Smooth muscle cell (in vitro differentiated cells): ENCODE measurements around the gene SYNDIG1. TPM values are rescaled to one million over a fixed set of nuclear protein-coding genes. Genes with fewer than 3 reads are reported as not detected.

Source experiments
- DNase-seq: peaks from one replicate; lab custom pipeline; 2025; ENCODE audit not compliant: unreplicated experiment; lab: John Stamatoyannopoulos, UW
- H2AFZ ChIP-seq: fragments of 200-600 bp; sonication (generic); 2 replicates; pipeline ENCODE4 v1.6.0; 2016; ENCODE audit warnings: antibody characterized with exemption, low read depth, mild to moderate bottlenecking
- H3F3A ChIP-seq: fragments of 200-600 bp; sonication (generic); 2 replicates; pipeline ENCODE4 v1.6.0; 2017; ENCODE audit warnings: antibody characterized with exemption, low read depth
- H3K27ac ChIP-seq: fragments of 200-600 bp; sonication (generic); 2 replicates; pipeline ENCODE4 v1.5.1; 2016; ENCODE audit warnings: low read depth, mild to moderate bottlenecking
- H3K27me3 ChIP-seq: fragments of 200-600 bp; sonication (generic); 2 replicates; pipeline ENCODE4 v1.6.1; 2016; ENCODE audit warnings: low read depth, mild to moderate bottlenecking
- H3K36me3 ChIP-seq: fragments of 200-600 bp; sonication (generic); 2 replicates; pipeline ENCODE4 v1.5.1; 2016; ENCODE audit warnings: low read depth
- H3K4me1 ChIP-seq: fragments of 200-600 bp; sonication (generic); 2 replicates; pipeline ENCODE4 v1.5.1; 2016; ENCODE audit warnings: low read depth
- H3K4me2 ChIP-seq: fragments of 200-600 bp; sonication (generic); 2 replicates; pipeline ENCODE4 v1.6.0; 2016; ENCODE audit warnings: mild to moderate bottlenecking
- H3K4me3 ChIP-seq: fragments of 200-600 bp; sonication (generic); 2 replicates; pipeline ENCODE4 v1.5.1; 2016; ENCODE audit warnings: mild to moderate bottlenecking
- H3K79me2 ChIP-seq: fragments of 200-600 bp; sonication (generic); 2 replicates; pipeline ENCODE4 v1.6.0; 2016; ENCODE audit warnings: low read depth, mild to moderate bottlenecking
- H3K9ac ChIP-seq: fragments of 200-600 bp; sonication (generic); 2 replicates; pipeline ENCODE4 v1.6.0; 2016; ENCODE audit warnings: low read depth
- H3K9me3 ChIP-seq: fragments of 200-600 bp; sonication (generic); replicated peaks from 2 replicates; pipeline ENCODE4 v1.5.1; 2016; ENCODE audit warnings: low read depth
- H4K20me1 ChIP-seq: fragments of 200-600 bp; sonication (generic); 2 replicates; pipeline ENCODE4 v1.6.0; 2016; ENCODE audit warnings: low read depth
- WGBS: methylation state at CpG from one replicate; pipeline ENCODE4 v1.1.7; 2016; ENCODE audit warnings: low lambda C conversion rate; 5-methylcytosine and 5-hydroxymethylcytosine counted together
- polyA plus RNA-seq: library from polyadenylated mRNA; unstranded; fragments of >200 nt; fragmentation: Nextera tagmentation; extraction: Ambion mirVana; gene quantifications from 2 replicates; pipeline ENCODE4 v1.2.1, GENCODE V29; 2016
- total RNA-seq: library from RNA; depleted of rRNA; stranded (reverse); fragments of >200 nt; gene quantifications from 2 replicates; pipeline ENCODE4 v1.2.3, GENCODE V29; 2014
- TF ChIP-seq, protein P1 (sequence below): fragments of 200-600 bp; sonication (generic); IDR thresholded peaks from 2 replicates; pipeline ENCODE4 v1.5.1; 2017; ENCODE audit warnings: borderline replicate concordance, mild to moderate bottlenecking, antibody characterized with exemption; ENCODE audit not compliant: insufficient read depth, poor library complexity, severe bottlenecking

Gene SYNDIG1
- total and polyA plus RNA-seq, 2 experiments from 2014 or later = 1.8 to 2.2 TPM

DNA sequence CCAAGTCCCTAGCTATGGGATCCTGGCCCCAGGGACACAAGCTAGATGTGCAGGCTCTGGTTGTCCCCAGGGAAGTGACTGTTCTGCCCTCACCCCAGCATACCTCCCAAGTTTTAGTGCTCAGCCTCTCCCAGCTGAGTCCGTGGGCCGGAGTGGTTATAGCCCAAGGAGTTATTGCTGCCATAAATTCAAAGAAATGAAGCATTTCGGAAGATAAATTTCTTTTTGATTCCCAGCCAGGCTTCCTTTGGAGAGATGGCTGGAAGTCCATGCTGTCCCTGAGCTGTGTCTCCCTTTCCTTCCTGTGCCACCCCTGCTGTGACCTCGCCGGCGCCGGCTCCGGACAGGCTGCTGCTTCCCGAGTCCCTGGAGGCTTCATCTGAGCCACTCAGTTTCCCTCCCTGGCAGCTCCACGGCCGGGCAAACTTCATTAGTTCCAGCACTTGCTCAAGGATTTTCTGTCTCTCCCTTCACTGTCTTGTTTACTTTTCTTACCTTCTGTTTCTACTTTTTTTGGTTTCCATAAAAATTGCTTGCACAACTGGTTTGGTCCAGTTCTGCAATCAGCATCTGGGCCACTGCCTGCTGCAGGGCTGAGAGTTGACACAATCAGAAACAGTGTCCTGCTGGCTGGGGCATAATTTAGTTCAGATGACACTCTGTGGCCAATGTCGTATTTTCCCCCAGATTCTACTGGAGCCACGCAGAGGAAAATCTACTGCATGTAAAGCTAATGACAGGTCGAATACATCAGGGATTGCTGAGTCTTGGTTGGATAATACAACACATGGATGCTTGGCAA is 225.5 kb downstream of the SYNDIG1 start:
- TF ChIP-seq, protein P1, sequence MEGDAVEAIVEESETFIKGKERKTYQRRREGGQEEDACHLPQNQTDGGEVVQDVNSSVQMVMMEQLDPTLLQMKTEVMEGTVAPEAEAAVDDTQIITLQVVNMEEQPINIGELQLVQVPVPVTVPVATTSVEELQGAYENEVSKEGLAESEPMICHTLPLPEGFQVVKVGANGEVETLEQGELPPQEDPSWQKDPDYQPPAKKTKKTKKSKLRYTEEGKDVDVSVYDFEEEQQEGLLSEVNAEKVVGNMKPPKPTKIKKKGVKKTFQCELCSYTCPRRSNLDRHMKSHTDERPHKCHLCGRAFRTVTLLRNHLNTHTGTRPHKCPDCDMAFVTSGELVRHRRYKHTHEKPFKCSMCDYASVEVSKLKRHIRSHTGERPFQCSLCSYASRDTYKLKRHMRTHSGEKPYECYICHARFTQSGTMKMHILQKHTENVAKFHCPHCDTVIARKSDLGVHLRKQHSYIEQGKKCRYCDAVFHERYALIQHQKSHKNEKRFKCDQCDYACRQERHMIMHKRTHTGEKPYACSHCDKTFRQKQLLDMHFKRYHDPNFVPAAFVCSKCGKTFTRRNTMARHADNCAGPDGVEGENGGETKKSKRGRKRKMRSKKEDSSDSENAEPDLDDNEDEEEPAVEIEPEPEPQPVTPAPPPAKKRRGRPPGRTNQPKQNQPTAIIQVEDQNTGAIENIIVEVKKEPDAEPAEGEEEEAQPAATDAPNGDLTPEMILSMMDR = no peak
- WGBS = 77% methylated on average over 14 of the region's 14 CpGs
- H3K27ac ChIP-seq = no peak overlapping the region
- no peak for DNase-seq
- H3K79me2 ChIP-seq = no peaks in the 10 kb centered on the region
- no peaks in the 10 kb centered on the region for H3K4me1 ChIP-seq
- H3K4me2 ChIP-seq = no peak overlapping the region
- H4K20me1 ChIP-seq = no peaks in the 10 kb centered on the region
- no peaks in the 10 kb centered on the region for H3K9me3 ChIP-seq
- no peaks in the 10 kb centered on the region for H3K27me3 ChIP-seq
- no peaks in the 10 kb centered on the region for H3K36me3 ChIP-seq
- no peak overlapping the region for H3K9ac ChIP-seq
- no peaks in the 10 kb centered on the region for H3F3A ChIP-seq
- no peak overlapping the region for H2AFZ ChIP-seq
- H3K4me3 ChIP-seq = no peak overlapping the region

DNA sequence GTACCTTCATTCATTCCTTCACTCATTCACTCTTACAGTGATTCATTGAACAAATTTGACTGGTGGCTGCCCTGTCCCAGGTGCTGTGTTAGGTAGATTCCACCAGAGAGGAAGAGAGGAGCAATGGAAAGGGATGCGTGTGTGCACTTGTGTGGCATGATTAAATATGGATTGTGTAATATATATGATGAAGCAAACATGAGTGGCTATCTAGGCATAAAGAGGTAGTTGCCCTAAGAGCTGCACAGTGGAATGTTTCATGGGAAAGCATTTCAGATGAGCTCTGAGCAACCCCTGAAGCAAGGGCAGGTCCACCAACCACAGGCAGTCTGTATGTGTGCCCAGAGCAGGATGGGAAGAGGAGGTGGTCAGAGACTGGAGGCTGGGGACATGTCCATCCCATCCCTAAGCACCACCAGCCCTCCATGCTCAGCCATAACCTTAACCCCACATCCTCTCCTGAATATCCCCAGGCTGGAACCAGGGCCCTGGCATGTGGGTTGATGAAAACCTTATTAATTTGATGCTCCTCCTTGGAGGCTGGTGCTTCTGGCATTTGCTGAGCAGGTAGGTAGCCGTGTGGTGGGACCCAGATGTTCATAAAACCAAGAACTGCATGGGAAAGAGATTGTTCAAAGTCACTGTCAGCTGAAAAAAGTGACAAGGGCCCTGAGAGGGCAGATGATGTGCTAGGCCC is 226.2 kb downstream of the SYNDIG1 start:
- TF ChIP-seq, protein P1 = no peak
- H3K4me2 ChIP-seq = no peak overlapping the region
- no peaks in the 10 kb centered on the region for H3K9me3 ChIP-seq
- 88% methylated on average over 2 of the region's 2 CpGs for WGBS
- H3K9ac ChIP-seq = no peak overlapping the region
- DNase-seq = no peak
- H4K20me1 ChIP-seq = no peaks in the 10 kb centered on the region
- H3K79me2 ChIP-seq = no peaks in the 10 kb centered on the region
- no peak overlapping the region for H3K27ac ChIP-seq
- no peak overlapping the region for H3K4me3 ChIP-seq
- no peaks in the 10 kb centered on the region for H3F3A ChIP-seq
- no peaks in the 10 kb centered on the region for H3K4me1 ChIP-seq
- no peak overlapping the region for H2AFZ ChIP-seq
- H3K27me3 ChIP-seq = no peaks in the 10 kb centered on the region
- H3K36me3 ChIP-seq = no peaks in the 10 kb centered on the region

DNA sequence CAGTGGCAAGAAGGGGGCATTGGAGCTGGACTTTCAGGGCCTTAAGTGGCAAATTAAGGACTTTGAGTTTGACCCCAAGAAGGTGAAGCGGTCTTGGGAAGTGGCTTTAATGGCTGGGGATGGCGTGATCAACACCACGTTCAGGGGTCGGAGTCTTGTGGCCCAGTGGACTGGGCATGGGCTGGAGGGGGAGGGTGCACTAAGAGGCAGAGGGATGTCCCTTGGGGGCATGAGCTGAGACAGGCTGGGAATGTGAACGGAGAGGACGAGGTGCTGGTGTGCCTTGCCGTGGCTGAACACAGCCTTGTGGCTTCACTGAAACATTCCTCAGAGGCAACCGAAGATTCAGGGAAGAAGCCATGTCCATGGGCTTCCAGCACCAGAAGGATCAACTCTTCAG is 227.0 kb downstream of the SYNDIG1 start:
- no peaks in the 10 kb centered on the region for H3K4me1 ChIP-seq
- TF ChIP-seq, protein P1 = no peak
- H4K20me1 ChIP-seq = no peaks in the 10 kb centered on the region
- H3K9me3 ChIP-seq = no peaks in the 10 kb centered on the region
- no peaks in the 10 kb centered on the region for H3K27me3 ChIP-seq
- H3K36me3 ChIP-seq = no peaks in the 10 kb centered on the region
- WGBS = 96% methylated on average over 8 of the region's 8 CpGs
- no peak overlapping the region for H3K27ac ChIP-seq
- no peak overlapping the region for H3K4me2 ChIP-seq
- no peak for DNase-seq
- no peak overlapping the region for H2AFZ ChIP-seq
- H3K79me2 ChIP-seq = no peaks in the 10 kb centered on the region
- no peaks in the 10 kb centered on the region for H3F3A ChIP-seq
- no peak overlapping the region for H3K4me3 ChIP-seq
- no peak overlapping the region for H3K9ac ChIP-seq

DNA sequence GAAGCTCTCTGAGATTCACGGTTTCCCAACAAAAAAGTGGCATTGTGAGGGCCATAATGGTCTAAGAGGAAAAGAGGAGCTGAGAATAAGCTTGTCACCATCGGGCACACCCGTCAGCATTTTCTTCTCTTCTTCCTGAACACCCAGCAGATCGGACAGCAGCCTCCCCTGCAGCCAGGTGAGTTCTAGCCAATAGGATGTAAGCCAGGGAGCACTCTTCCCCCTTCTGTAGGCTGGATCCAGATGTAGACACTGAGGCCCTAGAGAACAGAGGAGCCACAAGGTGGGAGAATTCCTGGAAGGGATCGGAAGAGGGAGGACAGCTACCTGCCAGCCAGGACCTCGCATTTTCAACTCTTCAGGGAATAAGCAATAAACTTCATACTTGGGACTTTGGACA is 228.0 kb downstream of the SYNDIG1 start:
- Histone ChIP-seq H4K20me1 (no peaks in the 10 kb centered on the region), H3F3A (no peaks in the 10 kb centered on the region), H3K4me1 (no peaks in the 10 kb centered on the region), H3K36me3 (no peaks in the 10 kb centered on the region), H3K79me2 (no peaks in the 10 kb centered on the region), H2AFZ (no peak overlapping the region), H3K4me3 (no peak overlapping the region), H3K9me3 (no peaks in the 10 kb centered on the region), H3K27me3 (no peaks in the 10 kb centered on the region), H3K27ac (no peak overlapping the region), H3K9ac (no peak overlapping the region), H3K4me2 (no peak overlapping the region)
- TF ChIP-seq, protein P1 = no peak
- WGBS = 93% methylated on average over 6 of the region's 6 CpGs
- no peak for DNase-seq
